HTERT RPE-1 (cell line): Measurements from ENCODE around the gene NDE1.

ENCODE experiments used
- in situ Hi-C: fragments of 300-500 bp; cut with MboI; formaldehyde crosslinking; loops from 4 replicates; pipeline ENCODE4 v1.14.3; 2020; ENCODE audit warnings: low sequenced_read_pairs

The NDE1 gene

DNA sequence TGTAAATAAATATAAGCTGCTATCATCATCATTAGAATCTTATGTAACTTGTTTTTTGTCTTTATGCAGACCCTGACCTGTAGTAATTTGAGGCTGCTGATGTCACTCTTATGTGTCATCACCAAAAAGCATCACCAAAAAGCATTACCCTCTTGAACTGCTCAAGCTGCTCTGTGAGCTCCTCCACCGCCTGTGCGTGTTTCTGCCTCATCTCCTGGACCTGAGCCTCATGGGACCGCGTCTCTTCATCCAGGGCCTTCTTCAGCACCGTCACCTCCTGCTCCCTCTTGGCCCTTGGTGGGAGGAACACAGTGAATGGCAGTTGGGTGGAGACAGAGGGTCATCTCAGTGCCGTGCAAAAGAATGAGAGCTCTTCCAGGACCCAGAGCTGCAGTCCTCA, 82.4 kb downstream of the NDE1 start:
- in situ Hi-C loops: no loop called here

GRCh38 chr16:15735610-15736009, 85.6 kb downstream of the NDE1 start:
- in situ Hi-C loops: no loop called here

DNA sequence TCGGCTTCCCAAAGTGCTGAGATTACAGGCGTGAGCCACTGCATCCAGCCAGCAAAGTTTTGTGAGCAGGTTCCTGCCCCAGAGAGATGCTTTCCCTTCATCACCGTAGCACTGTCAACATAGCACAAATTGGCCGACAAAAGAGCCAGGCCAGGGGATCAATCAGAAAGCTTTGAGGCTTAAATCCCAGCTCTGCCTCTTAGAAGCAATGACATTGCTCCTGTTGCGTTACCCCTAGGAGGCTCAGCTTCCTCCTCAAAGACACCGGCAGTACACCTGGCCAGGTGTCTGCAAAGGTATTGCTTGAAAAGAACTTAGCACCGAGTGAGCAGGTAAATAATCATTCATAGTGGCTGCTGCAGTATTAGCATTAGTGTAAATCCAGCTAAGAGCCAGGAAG, 86.5 kb downstream of the NDE1 start:
- in situ Hi-C loops: no loop called here

DNA sequence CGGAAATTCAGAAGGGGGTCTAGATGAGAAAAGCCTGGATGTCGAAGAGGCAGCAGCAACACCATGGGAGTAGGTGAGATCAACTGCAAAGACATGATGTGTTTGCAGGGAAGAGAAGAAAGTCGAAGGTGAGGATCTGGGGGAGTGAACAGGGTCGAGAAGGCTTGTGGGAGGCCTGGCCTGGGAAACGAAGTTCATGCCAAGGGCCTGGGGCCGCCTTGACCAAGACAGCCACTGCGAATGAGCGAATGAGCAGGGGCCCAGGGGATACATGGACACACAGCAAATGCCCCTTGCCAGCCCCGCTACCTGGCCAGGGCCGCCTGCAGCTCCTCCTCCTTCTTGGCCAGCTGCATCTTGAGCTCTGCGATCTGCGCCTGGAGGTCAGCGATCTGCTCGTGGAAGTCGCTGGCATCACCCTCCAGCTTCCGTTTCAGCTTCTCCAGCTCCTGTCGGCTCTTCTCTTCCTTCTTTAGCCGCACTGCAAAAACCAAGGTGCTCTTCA, 87.1 kb downstream of the NDE1 start:
- in situ Hi-C loops: no loop called here

DNA sequence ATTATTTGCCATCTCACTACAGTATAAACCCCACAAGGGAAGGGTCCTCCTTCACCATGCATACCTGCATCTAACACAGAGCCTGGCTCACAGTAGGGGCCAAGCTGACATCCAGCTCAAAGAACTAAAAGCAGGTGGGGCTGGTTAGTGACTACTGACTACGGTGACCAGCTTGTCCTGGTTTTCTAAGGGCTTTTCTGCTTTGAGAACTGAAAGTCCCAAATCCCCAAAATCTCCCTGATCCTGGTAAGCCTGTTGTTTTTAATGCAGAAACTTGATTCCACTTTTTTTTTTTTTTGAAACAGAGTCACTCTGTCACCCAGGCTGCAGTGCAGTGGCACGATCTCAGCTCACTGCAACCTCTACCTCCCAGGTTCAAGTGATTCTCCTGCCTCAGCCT, 89.4 kb downstream of the NDE1 start:
- in situ Hi-C loops: no loop called here

DNA sequence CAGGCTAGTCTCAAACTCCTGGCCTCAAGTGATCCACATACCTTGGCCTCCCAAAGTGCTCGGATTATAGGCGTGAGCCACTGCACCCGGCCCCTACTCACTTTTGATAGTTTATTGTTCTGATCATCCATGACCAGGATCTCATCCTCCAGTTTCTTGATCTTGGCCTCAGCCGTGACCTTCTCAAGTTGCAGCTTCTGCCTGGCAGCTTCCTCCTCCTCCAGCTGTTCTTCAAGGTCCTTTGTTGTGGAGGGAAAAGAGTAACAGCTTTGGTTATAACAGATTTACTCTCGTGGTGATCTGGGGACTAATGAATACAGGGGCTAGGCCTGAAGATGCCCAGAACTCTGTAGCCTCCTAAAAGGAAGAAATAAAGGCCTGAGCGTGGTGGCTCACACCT, 89.9 kb downstream of the NDE1 start:
- in situ Hi-C loops: no loop called here

GRCh38 chr16:15741207-15741871, 91.3 kb downstream of the NDE1 start:
- in situ Hi-C loops: no loop called here

DNA sequence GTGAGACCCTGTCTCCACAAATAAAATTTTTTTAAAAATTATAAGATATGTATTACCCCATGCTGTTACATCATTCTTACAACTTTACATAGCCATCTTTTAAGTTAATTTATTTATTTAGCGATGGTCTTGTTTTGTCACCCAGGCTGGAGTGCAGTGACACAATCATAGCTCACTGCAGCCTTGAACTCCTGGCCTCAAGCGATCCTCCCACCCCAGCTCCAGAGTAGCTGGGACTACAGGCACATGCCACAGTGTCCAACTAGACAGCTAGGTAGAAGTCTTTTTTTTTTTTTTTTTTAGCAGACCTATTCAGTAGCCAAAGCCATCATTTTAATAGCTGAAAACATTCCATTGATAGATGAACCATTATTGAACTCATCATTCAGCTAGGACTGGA, 92.7 kb downstream of the NDE1 start:
- in situ Hi-C loops: no loop called here

DNA sequence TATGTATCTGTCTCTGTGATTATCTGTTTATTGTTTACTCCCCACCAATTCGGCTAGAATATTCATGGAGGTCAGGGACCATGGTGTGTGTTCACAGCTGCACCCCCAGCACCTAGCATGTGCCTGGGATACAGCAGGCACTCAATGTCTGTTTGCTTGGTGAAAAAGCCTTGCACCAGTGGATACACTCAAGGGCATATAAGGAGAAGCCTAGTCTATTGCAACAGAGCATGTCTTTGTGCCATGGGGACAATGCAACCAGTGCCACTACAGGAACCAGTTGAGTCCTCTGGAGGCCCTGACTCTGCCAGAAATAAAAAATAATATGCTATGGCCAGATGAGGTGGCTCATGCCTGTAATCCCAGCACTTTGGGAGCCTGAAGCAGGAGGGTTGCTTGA, 93.6 kb downstream of the NDE1 start:
- in situ Hi-C loops: no loop called here

GRCh38 chr16:15746332-15746731, 96.3 kb downstream of the NDE1 start:
- in situ Hi-C loops: no loop called here

DNA sequence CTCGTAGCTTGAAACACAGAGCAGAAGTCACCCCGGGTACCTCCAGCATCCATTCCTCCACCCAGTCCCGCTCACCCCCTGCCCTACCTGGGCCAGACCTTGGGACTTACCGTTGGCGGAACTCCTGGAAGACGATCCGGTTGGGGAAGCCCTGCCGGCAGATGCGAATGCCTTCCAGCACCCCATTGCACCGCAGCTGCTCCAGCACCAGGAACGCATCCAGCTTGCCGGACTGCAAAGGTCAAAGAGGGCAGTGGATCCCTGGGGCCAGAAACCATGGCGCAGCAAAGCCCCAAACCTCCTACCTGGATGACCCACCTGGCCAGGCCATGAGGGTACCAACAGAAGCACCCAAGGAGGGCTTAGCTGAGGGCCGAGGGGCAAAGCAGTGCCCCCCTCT, 97.9 kb downstream of the NDE1 start:
- in situ Hi-C loops: no loop called here

- in situ Hi-C loops: no loop called here
These were observed 98.6 kb downstream of the NDE1 start for GRCh38 chr16:15748654-15749053.

GRCh38 chr16:15749371-15749770, 99.3 kb downstream of the NDE1 start:
- in situ Hi-C loops: no loop called here

GRCh38 chr16:15749985-15750384, 99.9 kb downstream of the NDE1 start:
- in situ Hi-C loops: no loop called here

DNA sequence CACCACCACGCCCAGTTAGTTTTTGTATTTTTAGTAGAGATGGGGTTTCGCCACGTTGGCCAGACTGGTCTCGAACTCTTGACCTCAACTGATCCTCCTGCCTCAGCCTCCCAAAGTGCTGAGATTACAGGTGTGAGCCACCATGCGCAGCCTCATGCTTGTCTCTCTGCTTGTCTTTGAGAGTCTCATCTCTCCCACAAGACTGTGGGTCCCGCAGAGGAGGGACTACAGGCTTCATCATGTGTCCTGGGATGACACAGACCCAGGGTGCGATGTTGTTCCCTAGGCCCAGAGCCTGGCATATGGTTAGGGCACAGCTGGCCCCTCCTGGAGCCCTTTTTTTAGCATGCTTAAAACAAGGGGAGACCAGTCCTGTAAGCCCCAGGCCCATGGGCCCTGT, 101.9 kb downstream of the NDE1 start:
- in situ Hi-C loops: no loop called here

- in situ Hi-C loops: no loop called here
These were observed 102.9 kb downstream of the NDE1 start for GRCh38 chr16:15752717-15753488.

DNA sequence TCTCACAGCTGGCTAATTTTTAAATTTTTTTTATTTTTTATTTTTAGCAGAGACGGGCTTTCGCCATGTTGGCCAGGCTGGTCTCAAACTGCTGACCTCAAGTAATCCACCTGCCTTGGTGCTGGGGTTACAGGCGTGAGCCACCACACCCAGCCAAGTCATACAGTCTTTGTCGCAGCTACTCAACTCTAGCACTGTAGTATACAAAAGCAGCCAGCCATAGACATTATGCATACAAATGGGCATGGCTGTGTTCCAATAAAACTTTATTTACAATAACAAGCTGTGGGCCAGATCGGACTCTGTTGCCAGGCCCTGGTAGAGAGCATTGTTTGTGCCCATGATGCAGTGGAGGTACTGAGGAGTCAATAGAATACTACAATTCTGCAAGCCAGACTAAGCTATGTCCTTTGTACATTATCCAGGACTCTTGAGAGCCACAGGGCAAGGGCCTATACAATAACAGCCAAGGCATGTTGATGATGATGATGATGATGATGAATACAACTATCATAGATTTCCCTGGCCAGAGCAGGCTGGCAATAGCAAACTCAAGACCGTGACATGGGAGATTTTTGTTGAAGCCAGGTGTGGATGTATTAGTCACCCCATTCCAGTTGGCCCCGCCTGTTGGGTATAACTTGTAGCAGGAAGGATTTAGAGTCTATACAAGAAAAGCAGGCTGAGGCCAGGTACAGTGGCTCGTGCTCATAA, 104.9 kb downstream of the NDE1 start:
- in situ Hi-C loops: no loop called here

- in situ Hi-C loops: no loop called here
These were observed 107.0 kb downstream of the NDE1 start for GRCh38 chr16:15757077-15757386.

GRCh38 chr16:15757630-15758251, 107.7 kb downstream of the NDE1 start:
- in situ Hi-C loops: no loop called here

DNA sequence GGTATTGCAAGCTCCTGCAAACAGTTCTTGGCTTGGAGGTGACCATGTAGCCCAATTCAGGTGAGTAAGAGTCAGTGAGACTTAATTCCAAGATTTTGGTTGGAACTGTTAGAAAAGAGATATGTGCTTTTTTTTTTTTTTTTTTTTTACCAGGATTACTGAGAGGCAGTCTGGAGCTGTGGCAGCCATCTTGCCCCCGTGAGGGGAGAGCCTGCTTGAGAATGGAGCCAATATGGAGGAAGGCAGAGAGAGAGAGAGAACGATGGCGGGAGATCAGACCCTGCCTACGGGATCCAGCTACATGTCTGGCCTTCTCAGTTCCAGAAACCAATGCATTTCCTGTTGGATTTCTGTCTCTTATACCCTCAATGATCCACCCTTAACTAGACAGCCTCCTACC, 109.0 kb downstream of the NDE1 start:
- in situ Hi-C loops: no loop called here

GRCh38 chr16:15760129-15760528, 110.1 kb downstream of the NDE1 start:
- in situ Hi-C loops: no loop called here

DNA sequence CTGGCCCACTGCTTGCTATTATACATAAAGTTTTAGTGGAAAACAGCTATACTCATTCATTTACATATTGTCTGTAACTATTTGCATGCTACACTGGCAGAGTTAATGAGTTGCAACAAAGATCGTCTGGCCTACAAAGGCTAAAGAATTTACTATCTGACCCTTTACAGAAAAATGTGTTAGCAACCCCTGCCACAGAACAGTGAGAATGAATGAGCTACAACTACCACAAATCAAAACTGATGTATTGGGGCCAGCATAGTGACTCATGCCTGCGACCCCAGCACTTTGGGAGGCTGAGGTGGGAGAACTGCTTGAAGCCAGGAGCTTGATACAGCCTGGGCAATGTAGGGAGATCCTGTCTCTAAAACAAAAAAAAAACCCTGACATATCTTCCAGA, 114.1 kb downstream of the NDE1 start:
- in situ Hi-C loops: no loop called here
